Measurements from ENCODE around the gene IGFL1.
"Not testable (repeated sequence)": the region's sequence is repeated elsewhere in the genome, so short reads cannot be mapped to it uniquely, and the experiment has no call there.

The IGFL1 gene

GRCh38 chr19:46229442-46229841 lies at the start of gene IGFL1:
TSS of gene IGFL1 (plus strand) at chr19:46229742. CDS start at chr19:46229775, 33 bp downstream.
- DNase-seq (ENCODE audit: low read depth in 2 of 2) = no peak

- no peak for DNase-seq (ENCODE audit: low read depth in 2 of 2)
Observed at GRCh38 chr19:46180701-46181387, 48.7 kb upstream of the IGFL1 start.

- no peak for DNase-seq (ENCODE audit: low read depth in 2 of 2)
Observed at GRCh38 chr19:46181388-46181779, 48.2 kb upstream of the IGFL1 start.

GRCh38 chr19:46182476-46182875 lies 47.1 kb upstream of the IGFL1 start:
- no peak for DNase-seq (ENCODE audit: low read depth in 2 of 2)

DNA sequence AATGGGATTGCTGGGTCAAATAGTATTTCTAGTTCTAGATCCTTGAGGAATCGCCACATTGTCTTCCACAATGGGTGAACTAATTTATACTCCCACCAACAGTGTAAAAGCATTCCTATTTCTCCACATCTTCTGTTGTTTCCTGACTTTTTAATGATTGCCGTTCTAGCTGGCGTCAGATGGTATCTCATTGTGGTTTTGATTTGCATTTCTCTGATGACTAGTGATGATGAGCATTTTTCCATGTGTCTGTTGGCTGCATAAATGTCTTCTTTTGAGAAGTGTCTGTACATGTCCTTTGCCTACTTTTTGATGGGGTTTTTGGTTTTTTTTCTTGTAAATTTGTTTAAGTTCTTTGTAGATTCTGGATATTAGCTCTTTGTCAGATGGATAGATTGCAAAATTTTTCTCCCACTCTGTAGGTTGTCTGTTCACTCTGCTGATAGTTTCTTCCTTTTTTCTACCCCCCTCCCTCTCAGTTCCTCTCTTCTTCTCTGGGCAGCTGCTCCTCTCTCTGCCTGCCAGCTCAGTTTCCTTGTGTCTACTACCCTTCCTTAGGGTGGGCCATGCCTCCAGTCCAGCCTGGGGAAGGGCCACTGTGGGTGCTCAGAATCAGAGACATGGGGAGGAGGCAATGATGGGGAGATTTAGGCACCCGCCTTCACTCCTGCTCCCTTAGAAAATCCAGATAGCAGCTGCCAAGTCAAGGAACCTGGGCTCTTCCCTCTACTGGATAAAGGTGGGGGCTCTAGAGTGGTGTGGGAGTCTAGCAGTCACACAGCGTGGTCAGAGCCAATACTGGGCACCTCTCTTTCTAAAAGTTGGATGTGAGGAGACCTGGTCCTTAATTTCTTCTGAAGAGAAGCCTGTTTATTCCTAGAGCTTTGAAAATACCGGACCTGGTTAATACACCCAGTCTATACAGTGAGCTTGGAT lies 44.5 kb upstream of the IGFL1 start:
- peak; percentile 60 for DNase-seq (ENCODE audit: low read depth in 2 of 2)

GRCh38 chr19:46186101-46186716 lies 43.3 kb upstream of the IGFL1 start:
- no peak for DNase-seq (ENCODE audit: low read depth in 2 of 2)

- no peak for DNase-seq (ENCODE audit: low read depth in 2 of 2)
Observed at GRCh38 chr19:46186717-46187101, 42.8 kb upstream of the IGFL1 start.

DNA sequence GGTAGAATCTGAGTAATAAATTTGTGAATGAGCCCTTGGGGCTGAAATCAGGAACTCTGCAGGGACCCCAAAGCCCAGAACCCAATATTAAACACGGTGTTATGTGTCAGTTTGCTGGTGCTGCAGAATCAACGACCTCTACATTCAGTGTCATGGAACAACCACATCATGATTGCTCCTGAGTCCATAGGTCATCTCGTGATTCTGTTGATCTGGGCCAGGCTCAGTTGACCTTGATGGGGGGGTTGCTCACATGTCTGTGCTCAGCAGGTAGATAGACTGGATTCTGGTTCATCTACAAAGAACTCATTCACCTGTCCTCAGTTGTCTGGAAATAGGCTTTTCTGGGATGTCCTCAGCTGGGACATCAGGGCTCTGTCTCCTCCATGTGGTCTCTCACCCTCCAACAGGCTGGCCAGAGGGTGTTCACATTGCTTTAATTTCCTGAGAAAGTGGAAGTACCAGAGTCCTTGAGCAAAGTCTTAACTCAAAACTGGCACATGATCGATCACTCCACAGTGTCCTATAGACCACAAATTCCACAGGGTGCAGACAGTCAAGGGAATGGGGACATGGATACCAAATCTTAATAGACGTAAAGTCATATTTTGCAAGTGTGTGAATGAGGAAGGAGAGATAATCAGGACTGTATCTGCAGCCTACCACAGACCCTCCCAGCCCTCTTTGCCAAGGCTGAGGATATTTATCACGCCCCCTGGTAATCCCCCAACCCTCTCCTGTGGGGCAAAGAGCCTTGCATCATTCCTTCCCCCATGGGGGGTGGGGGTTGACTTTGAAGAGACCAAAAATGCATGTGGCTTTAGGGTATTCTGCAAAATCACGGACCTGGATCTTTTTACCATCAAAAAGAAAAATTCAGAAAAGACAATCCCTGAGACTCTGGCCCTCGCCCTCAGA lies 39.3 kb upstream of the IGFL1 start:
- no peak for DNase-seq (ENCODE audit: low read depth in 2 of 2)

DNA sequence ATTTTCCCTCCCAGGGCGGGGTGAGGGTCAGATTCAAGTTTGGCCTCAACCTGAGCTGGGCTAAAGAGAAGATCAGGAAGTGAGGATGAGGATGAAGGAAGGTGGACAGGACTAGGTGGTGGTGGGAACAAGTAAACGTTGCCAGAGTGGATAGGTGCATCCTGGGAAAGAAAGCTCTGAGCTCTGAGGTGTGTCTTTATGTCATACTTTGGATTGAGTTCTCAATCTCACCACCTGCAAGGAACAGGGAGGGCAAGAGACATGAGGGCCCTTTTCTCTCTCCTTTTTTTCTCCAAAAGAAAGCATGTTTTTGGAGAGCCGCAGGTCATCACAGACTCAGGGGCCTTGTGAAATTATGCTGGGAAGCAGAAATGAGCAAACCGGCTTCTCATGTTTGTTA lies 38.2 kb upstream of the IGFL1 start:
- no peak for DNase-seq (ENCODE audit: low read depth in 2 of 2)

- DNase-seq (ENCODE audit: low read depth in 2 of 2) = no peak
Observed at GRCh38 chr19:46191972-46192371, 37.6 kb upstream of the IGFL1 start.

DNA sequence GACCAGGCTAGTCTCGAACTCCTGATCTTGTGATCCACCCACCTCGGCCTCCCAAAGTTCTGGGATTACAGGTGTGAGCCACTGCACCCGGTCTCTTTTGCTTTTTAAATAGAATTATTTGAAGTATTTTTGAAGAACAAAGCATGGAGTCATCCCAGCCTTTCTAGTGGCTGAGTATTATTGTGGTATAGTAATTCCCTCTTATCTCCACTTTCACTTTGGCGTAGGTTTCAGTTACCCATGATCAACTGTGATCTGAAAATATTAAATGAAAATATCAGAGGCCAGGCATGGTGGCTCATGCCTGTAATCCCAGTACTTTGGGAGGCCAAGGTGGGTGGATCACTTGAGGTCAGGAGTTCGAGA lies 36.9 kb upstream of the IGFL1 start:
- DNase-seq (ENCODE audit: low read depth in 2 of 2) = not testable (repeated sequence)

DNA sequence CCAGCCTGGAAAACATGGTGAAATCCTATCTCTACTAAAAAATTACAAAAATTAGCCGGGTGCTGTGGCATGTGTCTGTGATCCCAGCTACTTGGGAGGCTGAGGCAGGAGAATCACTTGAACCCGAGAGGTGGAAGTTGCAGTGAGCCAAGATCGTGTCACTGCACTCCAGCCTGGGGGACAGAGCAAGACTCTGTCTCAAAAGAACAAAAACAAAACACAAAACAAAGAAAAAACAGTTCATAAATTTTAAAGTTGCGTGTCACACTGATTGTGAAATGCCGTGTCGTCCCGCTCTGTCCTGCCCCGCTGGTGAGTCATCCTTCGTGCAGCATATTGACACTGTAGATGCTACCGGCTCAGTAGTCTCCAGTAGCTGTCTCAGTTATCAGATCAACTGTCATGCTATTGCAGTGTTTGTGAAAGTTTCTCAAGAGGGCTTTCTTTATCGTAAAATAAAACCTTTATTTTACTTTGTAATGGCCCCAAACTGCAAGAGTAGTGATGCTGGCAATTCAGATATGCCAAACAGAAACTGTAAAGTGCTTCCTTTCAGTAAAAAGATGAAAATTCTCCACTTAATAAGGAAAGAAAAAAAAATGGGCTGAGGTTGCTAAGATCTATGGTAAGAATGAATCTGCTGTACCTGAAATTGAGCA lies 36.4 kb upstream of the IGFL1 start:
- peak in 1 of 2 experiments; percentile 36 for DNase-seq (ENCODE audit: low read depth in 2 of 2)

GRCh38 chr19:46193678-46194077 lies 35.9 kb upstream of the IGFL1 start:
- no peak for DNase-seq (ENCODE audit: low read depth in 2 of 2)

DNA sequence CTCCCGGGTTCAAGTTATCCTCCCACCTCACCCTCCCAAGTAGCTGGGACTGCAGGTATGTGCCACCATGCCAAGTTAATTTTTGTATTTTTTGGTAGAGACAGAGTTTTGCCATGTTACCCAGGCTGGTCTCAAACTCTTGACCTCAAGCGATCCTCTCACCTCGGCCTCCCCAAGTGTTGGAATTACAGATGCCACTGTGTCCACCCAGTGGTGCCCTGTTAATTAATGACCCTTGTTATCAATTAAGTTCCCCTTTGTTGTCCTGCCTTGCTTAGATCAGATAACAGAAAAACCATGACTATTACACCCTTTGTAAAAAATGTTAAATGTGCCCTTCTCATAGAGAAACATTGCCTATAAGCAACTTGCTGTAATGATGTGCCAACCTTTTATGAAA lies 34.4 kb upstream of the IGFL1 start:
- DNase-seq (ENCODE audit: low read depth in 2 of 2) = no peak

DNA sequence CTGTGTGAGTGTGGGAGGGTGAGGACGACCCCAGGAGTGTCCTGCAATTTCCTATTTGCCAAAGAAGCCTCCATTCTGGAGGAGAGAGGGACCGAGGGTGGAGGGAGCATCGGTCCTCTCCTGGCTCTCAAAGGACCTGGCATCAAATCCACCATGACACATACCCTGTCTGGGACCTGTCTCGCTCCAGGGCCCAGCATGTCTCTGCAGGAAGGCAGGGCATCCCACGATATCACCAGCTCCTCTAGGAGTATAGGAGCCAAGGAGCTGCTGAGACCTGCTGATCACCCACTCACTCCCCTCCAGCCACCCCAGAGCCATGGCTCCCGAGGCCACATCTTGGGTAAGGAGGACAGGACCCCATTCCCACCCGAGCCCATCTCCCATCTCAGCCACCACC lies 33.6 kb upstream of the IGFL1 start:
- not testable (repeated sequence) for DNase-seq (ENCODE audit: low read depth in 2 of 2)

- no peak for DNase-seq (ENCODE audit: low read depth in 2 of 2)
Observed at GRCh38 chr19:46196410-46197124, 33.0 kb upstream of the IGFL1 start.

- no peak for DNase-seq (ENCODE audit: low read depth in 2 of 2)
Observed at GRCh38 chr19:46197314-46198070, 32.0 kb upstream of the IGFL1 start.

GRCh38 chr19:46198756-46199155 lies 30.8 kb upstream of the IGFL1 start:
- no peak for DNase-seq (ENCODE audit: low read depth in 2 of 2)

DNA sequence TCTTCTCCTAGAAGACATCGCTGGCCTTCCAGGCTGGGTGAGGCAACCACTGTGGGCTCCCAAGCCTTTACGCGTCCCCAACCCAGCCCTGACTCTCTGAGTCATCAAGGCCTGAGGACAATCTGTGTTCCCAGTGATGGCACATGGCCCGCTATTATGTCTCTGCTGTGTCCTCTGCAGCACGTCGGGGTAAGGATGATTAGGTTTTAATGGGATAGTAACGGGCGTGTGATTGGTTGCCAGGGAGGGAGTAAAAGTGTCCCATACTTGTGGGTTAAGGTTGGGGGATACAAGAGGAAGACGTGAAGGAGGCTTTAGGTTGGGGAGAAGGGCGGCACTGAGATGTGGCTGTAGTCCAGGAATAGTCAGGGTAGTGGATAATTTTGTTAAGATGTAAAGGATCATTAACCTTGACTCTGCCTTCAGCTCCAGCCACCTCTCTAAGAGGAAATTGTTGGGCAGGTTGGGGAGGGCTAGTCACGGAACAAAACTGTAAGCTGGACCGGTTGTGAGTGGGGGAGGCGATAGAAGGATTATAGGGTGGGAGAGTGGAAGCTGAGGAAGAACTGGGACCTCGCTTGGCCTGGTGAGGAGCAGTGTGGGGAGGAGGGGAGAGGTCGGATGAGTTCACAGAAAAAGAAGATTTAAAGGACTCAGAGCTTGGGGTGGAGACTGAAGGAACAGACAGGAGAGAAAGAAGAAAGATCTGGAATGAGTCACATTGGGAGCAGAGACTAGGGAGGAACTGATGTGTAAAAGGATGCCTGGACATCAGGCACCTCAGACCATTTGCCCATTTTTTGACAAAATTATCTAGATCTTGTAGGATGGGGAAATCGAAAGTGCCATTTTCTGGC lies 27.9 kb upstream of the IGFL1 start:
- DNase-seq (ENCODE audit: low read depth in 2 of 2) = no peak

Measured in fibroblast of skin of left quadriceps (primary cell).